Epithelial cell of proximal tubule (primary cell): ENCODE measurements around the gene TEX22. TPM values are rescaled to one million over a fixed set of nuclear protein-coding genes. Genes with fewer than 3 reads are reported as not detected.
A peak's percentile ranks its signal among the peaks of the same experiment; 100 is the strongest.

Experiments
- DNase-seq: peaks from one replicate; pipeline ENCODE4 v3.0.0-alpha.2; 2011; ENCODE audit warnings: low read depth
- H3K4me3 ChIP-seq: 2 replicates; pipeline ENCODE4 v1.5.1; 2011; ENCODE audit warnings: low read depth, mild to moderate bottlenecking, low read length
- total RNA-seq: library from RNA; depleted of rRNA; stranded (reverse); fragments of >200 nt; gene quantifications from 2 replicates; pipeline ENCODE4 v1.2.3, GENCODE V29; 2015
- TF ChIP-seq, protein P1 (sequence below): conservative IDR thresholded peaks from 2 replicates; pipeline ENCODE4 v1.5.1; 2012; ENCODE audit warnings: low read depth, mild to moderate bottlenecking, low read length

TEX22 gene
- total RNA-seq, 1 donor from 2014 or later = 0.29 TPM

DNA sequence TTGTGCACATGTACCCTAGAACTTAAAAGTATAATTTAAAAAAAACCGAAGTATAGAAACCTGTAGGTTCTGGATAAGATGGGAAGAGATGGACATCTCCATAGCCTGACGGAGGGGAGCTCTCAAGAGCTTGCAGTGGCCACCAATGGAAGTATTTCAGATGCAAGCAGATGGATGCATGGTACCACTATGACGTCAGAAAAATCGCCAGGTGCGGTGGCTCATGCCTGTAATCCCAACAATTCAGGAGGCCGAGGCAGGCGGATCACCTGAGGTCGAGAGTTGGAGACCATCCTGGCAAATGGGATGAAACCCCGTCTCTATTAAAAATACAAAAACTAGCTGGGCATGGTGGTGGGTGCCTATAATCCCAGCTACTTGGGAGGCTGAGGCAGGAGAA is 3.4 kb downstream of the TEX22 start:
- DNase-seq = no peak

DNA sequence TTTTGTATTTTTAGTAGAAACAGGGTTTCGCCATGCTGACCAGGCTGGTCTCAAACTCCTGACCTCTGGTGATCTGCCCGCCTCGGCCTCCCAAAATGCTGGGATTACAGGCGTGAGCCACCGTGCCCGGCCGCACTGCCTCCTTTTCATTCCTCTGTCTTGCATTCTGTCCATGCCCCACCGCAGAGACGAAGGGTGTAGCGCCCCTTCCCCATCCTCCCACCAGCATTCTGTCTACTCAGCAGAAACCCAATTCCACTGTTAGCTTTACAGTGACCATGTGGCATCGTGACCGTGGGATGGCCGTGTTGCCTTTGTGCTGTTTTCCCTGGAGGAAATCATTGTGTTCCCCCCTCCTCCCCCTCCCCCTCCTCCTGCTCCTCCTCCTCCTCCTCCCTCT is 10.3 kb downstream of the TEX22 start:
- H3K4me3 ChIP-seq = no peak overlapping the region
- no peak for DNase-seq
- TF ChIP-seq, protein P1, sequence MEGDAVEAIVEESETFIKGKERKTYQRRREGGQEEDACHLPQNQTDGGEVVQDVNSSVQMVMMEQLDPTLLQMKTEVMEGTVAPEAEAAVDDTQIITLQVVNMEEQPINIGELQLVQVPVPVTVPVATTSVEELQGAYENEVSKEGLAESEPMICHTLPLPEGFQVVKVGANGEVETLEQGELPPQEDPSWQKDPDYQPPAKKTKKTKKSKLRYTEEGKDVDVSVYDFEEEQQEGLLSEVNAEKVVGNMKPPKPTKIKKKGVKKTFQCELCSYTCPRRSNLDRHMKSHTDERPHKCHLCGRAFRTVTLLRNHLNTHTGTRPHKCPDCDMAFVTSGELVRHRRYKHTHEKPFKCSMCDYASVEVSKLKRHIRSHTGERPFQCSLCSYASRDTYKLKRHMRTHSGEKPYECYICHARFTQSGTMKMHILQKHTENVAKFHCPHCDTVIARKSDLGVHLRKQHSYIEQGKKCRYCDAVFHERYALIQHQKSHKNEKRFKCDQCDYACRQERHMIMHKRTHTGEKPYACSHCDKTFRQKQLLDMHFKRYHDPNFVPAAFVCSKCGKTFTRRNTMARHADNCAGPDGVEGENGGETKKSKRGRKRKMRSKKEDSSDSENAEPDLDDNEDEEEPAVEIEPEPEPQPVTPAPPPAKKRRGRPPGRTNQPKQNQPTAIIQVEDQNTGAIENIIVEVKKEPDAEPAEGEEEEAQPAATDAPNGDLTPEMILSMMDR = no peak

More for the DNA sequence above, 3.4 kb downstream of the TEX22 start:
- no peak overlapping the region for H3K4me3 ChIP-seq
- TF ChIP-seq, protein P1 = no peak

DNA sequence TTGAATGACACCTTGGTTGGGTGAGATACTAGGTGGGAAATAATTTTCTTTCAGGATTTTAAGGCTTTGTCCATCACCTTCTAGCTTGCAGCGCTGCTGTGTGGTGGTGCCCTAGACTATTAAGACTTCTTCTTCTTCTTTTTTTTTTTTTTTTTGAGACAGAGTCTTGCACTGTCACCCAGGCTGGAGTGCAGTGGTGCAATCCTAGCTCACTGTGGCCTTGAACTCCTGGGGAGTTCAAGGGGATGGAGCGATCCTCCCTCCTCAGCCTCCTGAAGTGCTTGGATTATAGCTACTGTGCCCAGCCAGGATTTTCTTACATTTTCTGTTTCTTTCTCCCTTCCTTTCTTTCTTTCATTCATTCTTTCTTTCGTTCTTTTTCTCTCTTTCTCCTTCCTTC is 11.0 kb downstream of the TEX22 start:
- TF ChIP-seq, protein P1 = no peak
- H3K4me3 ChIP-seq = no peak overlapping the region
- no peak for DNase-seq

DNA sequence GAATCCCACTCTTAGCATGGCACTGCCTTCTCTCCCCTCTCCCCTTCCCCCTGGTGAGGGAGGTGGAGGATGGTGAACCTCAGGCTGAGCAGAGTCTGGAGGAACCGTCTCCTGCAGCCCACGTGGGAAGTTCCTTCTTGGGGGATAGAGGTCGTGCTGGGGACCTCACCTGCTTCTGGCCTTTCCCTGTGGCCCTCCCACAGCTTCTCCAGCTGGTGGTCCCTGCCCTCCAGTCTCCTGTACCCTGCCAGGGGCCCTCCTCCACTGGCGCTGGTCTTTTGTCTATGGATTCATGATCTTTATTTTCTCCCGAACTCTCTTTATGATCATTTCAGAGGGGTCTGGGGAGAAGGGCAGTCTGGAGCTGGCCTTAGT is 12.3 kb downstream of the TEX22 start:
- no peak for DNase-seq
- TF ChIP-seq, protein P1 = no peak
- H3K4me3 ChIP-seq = peak overlapping the region; percentile 48

DNA sequence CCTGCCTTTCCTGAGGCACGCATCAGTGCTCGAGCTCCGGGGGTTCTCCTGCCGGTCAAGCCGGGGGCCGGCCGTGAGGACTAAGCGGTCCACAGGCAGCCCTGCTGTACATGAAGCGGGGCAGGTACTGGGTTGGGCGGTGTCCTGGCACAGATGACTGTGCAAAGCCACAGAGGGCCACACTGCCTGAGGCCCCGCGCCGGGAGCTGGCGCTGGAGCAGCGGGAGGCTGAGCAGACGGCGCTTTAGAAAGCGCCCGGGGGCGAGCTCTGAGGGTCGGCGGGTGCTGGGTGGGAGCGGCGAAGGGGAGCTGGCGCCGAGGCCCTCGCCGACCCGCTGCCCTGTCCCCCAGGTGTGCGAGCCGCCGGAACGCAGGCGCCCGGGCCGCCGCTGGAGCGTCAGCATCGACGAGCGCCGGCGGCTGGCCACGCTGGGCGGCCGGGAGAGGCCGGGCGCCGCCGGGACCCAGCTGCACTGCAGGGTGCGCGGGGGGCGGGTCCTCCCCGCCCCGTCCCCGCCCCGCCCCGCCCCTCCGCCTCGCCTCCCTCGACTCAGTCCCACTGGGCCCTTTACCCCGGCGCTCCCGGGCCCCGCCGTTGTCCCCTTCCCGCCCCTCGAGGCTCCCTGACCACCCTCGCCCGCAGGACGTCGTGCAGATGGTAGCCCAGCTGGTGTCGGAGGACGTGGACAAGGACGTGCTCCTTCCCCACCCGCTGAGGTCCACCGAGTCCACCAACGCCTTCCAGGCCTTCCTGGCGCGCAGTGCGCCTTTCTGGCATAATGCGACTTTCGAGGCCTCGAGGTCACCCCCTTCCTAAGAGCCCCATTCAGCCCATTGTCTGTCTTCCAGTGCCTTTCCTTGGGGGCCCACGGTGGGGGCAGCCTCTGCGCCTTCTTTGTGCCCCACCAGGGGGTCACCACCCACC is 12.9 kb downstream of the TEX22 start:
- TF ChIP-seq, protein P1 = no peak
- peak overlapping the region; percentile 48 for H3K4me3 ChIP-seq
- DNase-seq = no peak

DNA sequence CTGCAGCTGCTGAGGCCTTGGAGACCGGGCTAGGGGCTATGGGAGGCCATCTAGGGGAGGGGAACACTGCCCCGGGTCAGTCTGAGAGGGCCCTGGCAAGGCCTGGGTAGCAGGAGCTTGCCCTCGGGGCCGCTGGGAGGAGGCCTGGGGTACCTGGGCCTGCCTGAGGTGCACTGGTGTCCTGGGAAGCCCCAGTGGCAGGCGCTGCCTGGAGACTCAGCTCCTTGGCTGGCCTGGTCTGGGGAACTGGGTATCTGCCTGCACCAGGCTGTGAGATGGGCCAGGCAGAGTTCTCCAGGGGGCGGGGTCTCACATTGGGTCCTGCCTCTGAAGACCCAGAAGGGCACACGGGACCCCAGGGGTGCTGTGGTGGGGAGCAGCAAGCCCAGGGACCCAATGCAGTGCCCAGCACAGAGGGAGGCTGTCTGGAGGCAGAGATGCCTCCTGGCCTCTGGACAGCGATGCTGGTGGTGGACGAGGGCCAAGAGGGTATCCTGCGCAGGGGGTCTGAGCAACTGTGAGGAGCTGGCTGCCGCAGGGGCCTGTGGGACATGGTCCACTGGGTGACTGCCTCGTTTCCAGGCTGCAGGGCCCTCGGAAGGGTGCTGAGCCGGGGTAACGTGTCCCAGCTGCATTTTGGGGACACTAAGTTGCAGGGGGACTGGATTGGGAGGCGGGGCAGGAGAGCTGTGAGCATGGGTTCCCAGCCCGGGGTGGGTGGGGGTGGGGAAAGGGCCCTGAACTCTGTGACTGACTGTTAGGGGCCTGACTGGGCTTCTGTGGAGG is 13.8 kb downstream of the TEX22 start:
- DNase-seq = no peak
- TF ChIP-seq, protein P1 = no peak

More for the DNA sequence above, 13.8 kb downstream of the TEX22 start:
- H3K4me3 ChIP-seq = no peak overlapping the region
